Osteocyte (in vitro differentiated cells): ENCODE measurements around the gene EVI5L. TPM values are rescaled to one million over a fixed set of nuclear protein-coding genes. Genes with fewer than 3 reads are reported as not detected.

Experiments
- DNase-seq: peaks from one replicate; pipeline ENCODE4 v3.0.0; 2021; ENCODE audit warnings: mixed read lengths; ENCODE audit not compliant: unreplicated experiment; ENCODE audit errors: extremely low spot score
- H3K27ac Mint-ChIP-seq: one replicate; pipeline ENCODE4 v1.8.0; 2021; ENCODE audit warnings: mild to moderate bottlenecking, mixed read lengths; ENCODE audit not compliant: unreplicated experiment
- H3K27me3 Mint-ChIP-seq: one replicate; pipeline ENCODE4 v1.8.0; 2021; ENCODE audit warnings: mixed read lengths; ENCODE audit not compliant: unreplicated experiment
- H3K36me3 Mint-ChIP-seq: one replicate; pipeline ENCODE4 v1.8.0; 2021; ENCODE audit warnings: mixed read lengths; ENCODE audit not compliant: unreplicated experiment
- H3K4me1 Mint-ChIP-seq: one replicate; pipeline ENCODE4 v1.8.0; 2021; ENCODE audit warnings: mixed read lengths; ENCODE audit not compliant: unreplicated experiment
- H3K4me3 Mint-ChIP-seq: one replicate; pipeline ENCODE4 v1.8.0; 2021; ENCODE audit warnings: mild to moderate bottlenecking, moderate library complexity, mixed read lengths; ENCODE audit not compliant: unreplicated experiment
- H3K9me3 Mint-ChIP-seq: one replicate; pipeline ENCODE4 v1.8.0; 2021; ENCODE audit warnings: mixed read lengths; ENCODE audit not compliant: unreplicated experiment
- CTCF ChIP-seq: fragments of 200-600 bp; sonication (generic); IDR thresholded peaks from 2 replicates; pipeline ENCODE4 v1.5.0; 2021; ENCODE audit warnings: antibody characterized with exemption, mild to moderate bottlenecking, moderate library complexity
- total RNA-seq: library from RNA; stranded (reverse); gene quantifications from 2 replicates; pipeline ENCODE4 v1.2.1, GENCODE V29; 2021

The EVI5L gene
- total RNA-seq, 1 donor from 2014 or later = 27.6 TPM

GRCh38 chr19:7852851-7853769 is 23.1 kb downstream of the EVI5L start:
- no peaks in the 10 kb centered on the region for H3K9me3 Mint-ChIP-seq
- peaks cover 2% of the 10 kb centered on the region for H3K36me3 Mint-ChIP-seq
- H3K27me3 Mint-ChIP-seq = no peaks in the 10 kb centered on the region
- peak; percentile 91 for TF ChIP-seq CTCF
- DNase-seq = no peak
- H3K4me1 Mint-ChIP-seq = peaks cover 3% of the 10 kb centered on the region
- H3K27ac Mint-ChIP-seq = no peak overlapping the region
- H3K4me3 Mint-ChIP-seq = no peak overlapping the region

- no peak for TF ChIP-seq CTCF
- H3K27ac Mint-ChIP-seq = no peak overlapping the region
- no peaks in the 10 kb centered on the region for H3K27me3 Mint-ChIP-seq
- H3K9me3 Mint-ChIP-seq = no peaks in the 10 kb centered on the region
- no peak for DNase-seq
- H3K4me3 Mint-ChIP-seq = no peak overlapping the region
- peaks cover 3% of the 10 kb centered on the region for H3K4me1 Mint-ChIP-seq
- H3K36me3 Mint-ChIP-seq = peaks cover 2% of the 10 kb centered on the region
Observed at GRCh38 chr19:7853770-7854128, 23.7 kb downstream of the EVI5L start.

- Mint-ChIP-seq H3K4me1 (peaks cover 3% of the 10 kb centered on the region), H3K4me3 (no peak overlapping the region), H3K9me3 (no peaks in the 10 kb centered on the region), H3K36me3 (peaks cover 2% of the 10 kb centered on the region), H3K27me3 (no peaks in the 10 kb centered on the region), H3K27ac (no peak overlapping the region)
- TF ChIP-seq CTCF = no peak
- DNase-seq = no peak
Observed at GRCh38 chr19:7855426-7856108, 25.5 kb downstream of the EVI5L start.

- TF ChIP-seq CTCF = no peak
- Mint-ChIP-seq H3K4me3 (no peak overlapping the region), H3K36me3 (peaks cover 2% of the 10 kb centered on the region), H3K4me1 (peaks cover 3% of the 10 kb centered on the region), H3K9me3 (no peaks in the 10 kb centered on the region), H3K27ac (no peak overlapping the region), H3K27me3 (no peaks in the 10 kb centered on the region)
- no peak for DNase-seq
Observed at GRCh38 chr19:7856109-7856591, 26.1 kb downstream of the EVI5L start.
